ENCODE data around the gene TARP.
A peak's percentile ranks its signal among the peaks of the same experiment; 100 is the strongest.
"Not testable (repeated sequence)": the region's sequence is repeated elsewhere in the genome, so short reads cannot be mapped to it uniquely, and the experiment has no call there.

The TARP gene

DNA sequence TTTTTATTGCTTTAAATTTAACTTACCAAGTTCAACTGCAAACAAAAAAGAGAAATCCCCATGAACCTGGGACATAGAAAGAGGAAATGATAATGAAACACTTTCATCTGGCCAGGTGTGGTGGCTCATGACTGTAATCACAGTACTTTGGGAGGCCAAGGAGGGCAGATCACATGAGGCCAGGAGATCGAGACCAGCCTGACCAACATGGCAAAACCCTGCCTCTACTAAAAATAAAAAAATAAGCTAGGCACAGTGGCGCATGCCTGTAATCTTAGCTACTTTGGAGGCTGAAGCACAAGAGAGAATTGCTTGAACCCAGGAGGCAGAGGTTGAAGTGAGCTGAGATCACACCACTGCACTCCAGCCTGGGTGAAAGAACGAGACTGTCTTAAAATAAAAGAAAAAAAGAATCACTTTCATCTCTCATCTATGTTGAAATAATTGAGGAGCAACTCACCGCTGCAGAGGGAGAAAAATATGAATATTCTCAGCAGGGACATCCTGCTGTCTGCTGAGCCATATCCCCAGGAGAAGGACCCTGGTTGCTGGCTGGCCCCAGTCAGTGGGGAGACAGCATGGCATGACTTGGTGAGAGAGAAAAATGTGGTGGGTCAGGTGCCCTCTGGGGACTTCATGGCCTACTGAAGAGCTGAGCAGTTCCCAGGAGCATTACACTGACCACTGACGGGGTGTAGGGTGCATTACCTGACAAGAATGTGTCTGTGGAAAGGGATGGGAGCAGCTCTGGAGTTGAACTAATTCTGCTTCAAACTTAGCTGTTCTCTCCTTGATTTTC lies 22.8 kb upstream of the TARP start:
- no peak for DNase-seq

DNA sequence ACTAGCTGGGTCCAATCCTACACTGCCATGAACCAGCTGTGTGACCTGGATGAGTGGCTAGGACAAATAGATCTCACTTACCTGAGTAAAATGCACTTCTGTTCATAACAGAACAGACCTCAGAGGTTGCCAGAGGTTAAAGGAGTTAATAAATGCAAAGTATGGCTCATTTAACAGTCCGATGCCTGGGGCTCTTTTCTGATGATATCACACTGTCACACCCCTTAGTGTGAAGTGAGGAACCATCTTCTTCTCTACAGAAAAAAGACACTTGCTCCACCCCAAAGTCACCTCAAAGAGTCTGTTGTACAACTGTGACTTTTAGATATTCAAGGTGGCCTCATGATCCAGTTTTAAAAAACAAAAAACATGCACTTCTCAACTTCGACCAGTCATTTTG lies 21.5 kb upstream of the TARP start:
- no peak for DNase-seq

DNA sequence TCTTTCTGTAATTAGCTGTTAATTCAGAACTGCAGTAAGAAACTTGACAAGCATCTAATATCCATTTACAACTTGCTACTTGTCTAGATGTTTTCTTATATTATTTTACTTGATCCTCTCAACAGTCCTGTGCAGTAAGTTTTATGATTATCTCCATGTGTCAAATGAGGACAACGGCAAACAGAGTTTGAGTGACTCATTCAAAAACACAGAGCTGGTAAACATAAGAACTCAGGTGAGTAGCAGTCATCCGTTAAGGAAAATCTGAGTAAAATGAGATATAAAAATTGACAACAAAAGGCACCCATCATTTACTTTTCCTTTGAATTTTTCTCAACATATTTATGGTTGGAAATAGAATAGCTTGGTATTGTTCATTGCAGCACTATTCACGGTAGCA lies 19.0 kb upstream of the TARP start:
- no peak for DNase-seq

DNA sequence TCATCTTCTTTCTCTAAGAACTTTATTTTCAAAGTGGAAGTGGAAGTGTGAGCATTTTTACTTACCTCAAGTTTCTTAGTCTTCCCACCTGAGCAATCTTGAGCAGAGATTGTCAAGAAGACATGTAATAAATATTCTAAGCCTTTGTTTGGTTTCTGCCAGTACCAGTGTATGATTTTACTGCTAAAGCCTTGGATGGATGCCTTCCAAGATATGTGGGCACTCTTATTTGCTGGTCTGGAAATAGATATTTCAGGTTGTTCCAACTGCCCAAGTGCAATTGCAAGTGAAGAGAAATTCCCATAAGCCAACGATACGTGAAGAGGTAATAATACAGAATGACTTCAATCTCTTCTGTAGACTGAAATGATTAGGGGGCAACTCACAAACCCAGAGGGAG lies 18.2 kb upstream of the TARP start:
- DNase-seq: no peak

DNA sequence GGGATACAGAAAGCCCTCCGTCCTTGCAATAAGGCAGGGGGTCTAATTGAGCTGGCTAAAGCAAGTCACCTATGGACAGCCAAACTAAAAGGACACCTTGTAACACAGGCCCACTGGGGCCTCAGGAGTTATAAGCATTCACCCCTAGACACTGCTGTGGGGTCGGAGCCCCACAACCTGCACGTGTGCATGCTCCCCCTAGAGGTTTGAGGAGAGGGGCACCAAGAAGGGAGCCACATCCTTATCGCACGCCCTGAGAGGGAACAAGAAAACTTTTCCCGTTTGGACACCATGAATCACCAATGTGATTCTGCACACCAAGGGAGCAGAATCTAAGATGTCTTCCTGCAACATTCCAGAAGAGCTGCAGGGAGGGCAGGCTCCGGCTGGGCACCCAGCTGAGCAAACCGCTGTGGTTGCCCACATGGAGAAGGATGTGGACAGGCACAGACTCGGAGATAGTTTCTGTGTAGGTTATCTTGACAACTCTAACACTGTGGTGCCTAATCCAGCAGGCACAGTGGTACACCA lies 17.7 kb upstream of the TARP start:
- no peak for DNase-seq

DNA sequence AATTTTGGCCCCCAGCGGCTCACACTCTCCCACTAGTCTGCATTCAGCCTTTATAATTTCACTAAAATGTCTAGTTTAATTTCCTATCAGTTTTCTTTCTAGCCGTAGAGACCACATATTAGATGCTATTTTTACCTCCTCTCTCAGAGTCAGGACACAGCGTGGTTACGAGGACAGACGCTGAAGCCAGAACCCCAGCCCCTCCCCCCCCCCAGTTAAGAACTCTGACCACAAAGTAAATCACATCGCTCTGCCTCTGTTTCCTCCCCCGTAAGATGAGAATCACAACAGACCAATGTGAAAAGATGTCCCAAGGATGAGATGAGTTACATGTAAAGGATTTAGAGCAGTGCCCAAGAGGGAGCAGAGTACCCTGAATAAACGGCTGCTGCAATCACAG lies 11.1 kb upstream of the TARP start:
- no peak for DNase-seq

DNA sequence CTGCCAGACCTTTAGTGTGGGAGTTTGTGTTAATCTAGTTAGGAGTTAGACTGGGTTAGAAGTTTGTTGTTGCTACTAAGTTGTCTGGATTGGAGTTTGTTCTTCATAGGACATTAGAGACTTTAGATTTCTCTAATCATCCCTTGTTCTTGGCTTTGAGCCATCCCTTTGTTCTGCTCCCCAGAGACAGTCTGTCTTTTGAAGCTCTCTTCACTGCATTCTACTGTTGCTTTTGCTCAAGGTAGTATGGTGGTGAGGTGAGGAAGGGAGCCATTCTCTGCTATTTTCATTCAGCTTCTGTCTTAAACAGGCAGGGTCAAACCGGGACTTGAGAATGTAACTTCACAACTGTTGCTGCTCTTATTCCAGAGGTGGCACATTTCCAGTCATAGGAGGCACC lies 10.4 kb upstream of the TARP start:
- no peak for DNase-seq

DNA sequence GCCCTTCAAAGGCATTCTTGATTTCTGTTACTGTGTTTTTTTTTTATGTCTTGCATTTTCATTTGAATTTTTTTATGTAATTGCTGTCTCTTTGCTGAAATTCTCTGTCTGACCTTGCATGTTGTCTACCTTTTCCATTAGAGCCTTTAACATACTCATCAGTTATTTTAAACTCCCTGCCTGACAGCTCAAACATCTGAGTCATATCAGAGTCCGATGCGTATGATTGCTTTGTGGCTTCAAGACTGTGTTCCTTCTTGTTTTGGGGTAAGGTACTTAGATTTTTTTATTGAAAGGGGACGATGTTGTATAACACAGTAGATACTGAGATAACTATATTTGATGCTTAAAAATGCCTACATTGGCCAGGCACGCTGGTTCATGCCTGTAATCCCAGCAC lies 9.7 kb upstream of the TARP start:
- DNase-seq: no peak

DNA sequence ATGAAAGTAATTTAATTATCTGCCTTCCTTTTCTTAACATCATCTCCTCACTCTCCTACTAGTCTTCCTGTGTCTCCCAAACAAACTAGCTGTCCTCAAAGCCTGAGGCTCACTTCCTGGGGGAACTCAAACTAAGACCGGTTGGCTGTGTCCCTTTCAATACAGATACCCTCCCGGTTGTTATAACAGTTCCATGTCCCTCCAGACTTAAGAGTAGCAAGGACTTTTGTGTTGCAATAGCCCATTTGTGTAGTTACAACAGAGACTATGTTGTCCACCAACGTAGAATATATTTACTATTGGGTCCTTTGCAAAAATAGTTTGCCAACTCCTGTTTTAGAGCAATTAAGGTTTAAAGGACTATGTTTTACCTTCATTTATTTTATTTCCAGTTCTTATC lies 8.6 kb upstream of the TARP start:
- DNase-seq: no peak

DNA sequence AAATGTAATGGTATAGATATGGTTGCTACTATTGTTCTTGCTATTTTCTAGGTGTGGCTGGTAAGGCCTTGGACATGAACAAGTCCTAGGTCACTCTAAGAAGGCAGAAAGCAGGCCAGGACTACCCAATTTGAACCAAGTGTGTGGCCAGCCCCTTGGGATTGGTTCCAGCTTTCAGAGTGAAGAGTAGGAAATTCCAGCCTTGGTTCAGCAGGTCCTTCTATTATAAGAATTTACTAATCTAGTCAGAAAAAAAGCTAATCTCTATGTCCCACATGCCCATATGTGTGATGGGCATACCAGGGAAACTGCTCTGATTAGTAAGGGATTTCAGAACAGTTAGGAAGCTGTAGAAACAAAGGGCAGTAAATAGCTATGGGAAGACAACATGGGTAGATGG lies 7.8 kb upstream of the TARP start:
- no peak for DNase-seq

DNA sequence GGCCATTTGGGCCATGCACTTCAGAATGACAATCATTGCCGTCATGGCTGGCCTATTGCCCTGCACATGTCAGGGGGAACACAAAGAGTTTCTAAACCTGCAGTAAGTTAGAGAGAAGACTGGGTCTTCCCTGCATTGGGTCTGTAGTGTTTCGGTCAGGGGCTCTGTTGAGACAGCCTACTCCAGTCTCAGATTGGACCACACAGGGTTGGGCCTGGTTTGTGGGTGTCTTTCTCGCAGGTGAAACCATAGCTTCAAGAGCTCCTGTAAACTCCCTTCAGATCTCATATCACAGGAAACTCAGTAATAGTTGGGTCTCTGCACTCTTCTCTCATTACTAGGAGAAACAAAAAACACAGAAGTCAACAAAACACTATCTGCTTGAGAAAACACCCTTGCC lies 7.3 kb upstream of the TARP start:
- no peak for DNase-seq

DNA sequence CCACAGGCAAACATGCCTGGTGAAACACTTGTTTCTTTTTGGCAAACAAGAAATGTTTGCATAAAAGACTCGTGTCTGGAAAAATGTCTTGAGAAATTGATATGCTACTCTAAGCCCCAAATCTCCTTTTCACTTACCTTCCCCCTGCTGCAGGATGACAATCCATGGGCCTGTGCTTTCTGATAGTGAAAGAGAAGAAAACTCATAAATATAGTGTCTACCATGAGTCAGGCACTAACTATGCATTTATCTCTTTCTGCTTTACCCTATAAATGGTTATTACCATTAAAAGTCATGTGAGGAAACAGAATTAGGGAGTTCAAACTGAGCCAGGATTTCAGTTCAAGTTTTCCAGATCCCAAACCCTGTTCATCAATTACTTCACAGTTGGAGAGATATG lies 6.6 kb upstream of the TARP start:
- no peak for DNase-seq

DNA sequence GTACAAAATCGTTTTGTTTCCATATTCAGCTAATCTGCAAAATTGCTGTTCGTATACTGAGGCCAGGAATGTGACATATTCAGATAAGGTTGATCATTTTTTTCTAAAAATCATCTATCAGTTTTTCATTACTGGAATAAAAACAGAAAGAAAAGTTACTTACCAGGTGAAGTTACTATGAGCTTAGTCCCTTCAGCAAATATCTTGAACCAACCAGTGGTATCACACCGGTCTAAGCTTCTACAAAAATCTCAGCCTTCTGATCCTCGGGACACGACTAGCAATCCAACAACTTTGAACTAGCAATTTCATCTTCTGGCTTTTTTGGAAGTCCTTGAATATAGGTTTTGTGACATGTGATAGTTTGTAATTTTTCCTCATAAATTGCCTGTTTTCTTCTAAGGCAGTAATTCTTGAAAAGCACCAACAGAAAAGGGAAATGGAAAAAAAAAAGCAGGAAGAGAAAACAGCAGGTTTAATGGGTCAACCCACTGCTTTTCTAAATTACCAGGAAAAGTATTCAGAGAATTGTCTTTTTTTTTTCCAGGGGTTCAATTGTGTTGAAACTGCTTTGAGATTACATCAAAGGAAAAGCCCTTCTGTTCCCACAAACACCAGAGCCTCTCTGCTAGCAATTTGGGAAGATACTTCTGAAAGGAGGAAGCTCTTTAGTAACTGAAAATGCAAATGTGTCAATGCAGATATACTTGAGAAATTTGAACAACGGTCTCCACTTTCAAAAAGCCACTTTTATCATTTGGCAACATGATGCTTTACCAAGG lies 2.9 kb upstream of the TARP start:
- DNase-seq: no peak

DNA sequence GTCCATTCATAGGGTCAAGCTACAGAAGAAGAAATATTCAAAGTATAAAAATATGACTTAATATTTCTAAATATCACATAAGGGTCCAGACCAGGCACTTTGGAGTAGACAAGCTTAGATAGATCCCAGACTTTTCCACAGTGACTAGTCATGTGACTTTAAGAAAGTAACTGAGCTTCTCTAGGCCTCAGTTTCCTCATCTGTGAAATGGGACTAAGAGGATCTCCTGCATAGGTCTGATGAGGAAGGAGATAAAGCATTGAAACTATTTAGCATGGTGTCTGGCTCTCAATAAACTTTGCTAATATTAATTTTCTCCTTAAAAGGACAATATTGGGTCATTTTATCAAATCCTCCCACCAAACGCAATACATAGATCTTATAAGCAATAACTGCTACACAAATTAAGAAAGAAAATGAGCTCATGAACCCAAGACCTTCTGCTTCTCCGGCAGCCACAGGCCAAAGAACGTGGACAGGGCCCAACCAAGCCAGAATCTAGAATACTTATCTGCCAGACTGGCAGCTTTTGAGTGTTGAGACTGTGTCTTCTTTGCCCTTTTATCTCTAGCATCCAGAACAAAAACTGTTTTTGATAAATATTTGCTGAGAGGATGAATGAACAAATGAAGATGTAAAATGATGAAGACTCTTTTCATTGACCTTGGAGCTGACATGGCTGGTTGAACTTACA lies 1.6 kb upstream of the TARP start:
- no peak for DNase-seq

DNA sequence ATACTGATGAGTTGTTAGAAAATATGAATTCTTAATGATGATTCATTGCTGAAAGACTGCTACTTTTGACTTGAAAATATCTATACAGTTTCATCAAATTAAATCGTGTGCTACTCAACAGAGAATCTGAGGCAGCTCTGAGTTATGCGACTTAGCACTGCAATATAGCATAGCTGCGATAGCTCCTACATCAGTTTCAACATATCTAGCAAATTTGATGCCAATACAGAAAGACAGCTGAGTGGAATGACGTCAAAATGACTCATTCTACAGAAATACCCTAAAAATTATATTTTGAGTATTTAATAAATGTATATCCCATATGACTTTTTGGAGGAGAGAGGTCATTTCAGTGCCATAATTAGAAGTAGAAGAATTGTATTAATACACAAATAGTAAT lies 1.1 kb upstream of the TARP start:
- peak; percentile 37 for DNase-seq

DNA sequence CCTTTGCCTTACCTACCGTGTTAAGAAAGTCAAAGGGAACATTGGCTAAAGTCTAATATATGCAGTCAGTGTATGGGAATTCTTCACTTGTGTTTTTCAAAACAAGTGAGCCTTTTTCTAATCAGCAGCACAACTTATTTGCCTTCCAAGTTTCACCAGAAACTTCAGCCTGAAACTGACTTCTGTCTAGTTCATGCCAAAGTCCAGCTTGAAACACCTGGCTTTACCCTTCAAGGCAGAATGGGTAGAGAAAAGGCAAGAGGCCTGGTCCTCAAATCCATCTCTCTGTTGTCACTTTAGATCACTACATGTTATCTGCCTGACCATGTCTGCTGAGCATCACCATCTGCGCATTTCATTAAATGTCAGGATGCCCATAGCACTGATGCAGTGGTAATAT lies 3.0 kb downstream of the TARP start:
- not testable (repeated sequence) for DNase-seq

DNA sequence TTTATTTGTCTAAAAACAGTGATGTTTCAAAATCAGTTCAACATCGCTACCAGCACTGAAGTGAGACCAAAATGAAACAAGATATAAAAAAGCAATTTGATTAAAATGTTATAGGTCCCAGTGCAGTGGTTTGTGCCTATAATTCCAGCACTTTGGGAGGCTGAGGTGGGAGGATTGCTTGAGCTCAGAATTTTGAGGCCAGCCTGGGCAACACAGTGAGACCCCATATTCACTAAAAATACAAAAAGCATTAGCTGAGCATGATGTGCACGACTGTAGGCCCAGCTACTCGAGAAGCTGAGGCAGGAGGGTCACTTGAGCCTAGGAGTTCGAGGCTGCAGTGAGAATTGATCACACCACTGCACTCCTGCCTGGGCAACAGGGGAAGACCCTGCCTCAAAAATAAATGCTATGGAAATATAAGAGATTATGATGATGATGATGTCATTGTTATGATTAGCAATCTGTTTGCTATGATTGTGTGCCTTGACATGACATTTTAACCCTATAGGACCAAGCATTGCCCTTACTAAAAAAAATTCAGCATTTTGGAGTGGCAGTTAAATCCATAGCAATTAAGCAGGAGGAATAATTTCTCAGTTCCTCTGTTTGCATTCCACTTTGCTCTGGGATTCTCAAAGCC lies 3.6 kb downstream of the TARP start:
- not testable (repeated sequence) for DNase-seq

DNA sequence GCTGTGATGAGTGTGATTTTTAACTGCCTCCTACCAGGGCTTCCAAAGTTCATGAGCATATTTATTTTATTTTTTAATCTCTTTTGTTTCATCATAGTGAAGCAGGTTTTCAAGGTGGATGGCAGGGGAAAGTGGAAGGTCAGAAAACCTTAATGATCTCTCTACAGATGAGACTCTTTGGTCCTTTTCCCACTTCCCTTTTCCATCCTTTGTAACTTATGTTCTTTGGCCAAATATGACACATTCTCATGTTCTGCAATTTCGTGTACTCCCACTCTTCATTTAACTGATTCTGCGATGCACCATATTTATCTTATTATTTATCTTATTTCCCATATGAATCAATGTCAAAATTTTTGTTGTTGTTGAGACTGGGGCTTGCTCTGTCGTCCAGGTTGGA lies 7.5 kb downstream of the TARP start:
- not testable (repeated sequence) for DNase-seq

DNA sequence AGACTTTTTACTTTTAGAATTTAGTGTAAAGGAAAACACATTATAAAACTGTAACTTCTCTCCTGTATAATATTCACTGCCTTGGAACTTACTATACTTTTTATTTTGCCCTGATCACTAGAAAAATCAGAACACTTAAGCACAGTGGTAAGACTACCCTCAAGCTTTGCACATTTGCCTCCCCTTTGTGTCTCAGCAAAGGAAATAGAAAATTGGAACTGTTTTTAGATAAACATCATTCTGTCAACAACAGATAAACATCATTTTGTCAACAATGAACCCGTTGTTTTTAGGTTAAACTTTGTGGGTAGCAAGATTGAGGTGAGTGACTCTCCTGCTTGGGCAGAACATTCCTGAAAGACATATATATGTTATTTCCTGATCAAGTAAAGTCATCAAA lies 8.8 kb downstream of the TARP start:
- DNase-seq: not testable (repeated sequence)

DNA sequence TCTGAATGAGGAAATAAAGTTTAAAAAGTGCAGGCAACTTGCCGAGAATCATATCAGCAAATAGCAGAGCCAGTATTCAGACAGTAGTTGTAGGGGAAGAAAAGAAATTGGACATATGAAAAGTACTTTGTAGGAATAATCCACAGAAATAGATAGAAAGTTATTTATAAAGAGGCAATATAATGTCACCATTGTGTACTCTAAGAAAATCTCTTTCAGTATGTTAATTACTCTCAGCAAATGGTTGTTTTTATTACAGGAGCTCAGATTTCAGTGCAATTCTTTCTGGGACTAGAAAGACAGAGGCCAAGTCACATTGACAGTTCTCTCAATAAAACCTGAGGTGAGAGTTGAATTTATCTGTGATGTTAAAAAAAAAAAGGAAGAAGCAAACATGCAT lies 10.2 kb downstream of the TARP start:
- not testable (repeated sequence) for DNase-seq

DNA sequence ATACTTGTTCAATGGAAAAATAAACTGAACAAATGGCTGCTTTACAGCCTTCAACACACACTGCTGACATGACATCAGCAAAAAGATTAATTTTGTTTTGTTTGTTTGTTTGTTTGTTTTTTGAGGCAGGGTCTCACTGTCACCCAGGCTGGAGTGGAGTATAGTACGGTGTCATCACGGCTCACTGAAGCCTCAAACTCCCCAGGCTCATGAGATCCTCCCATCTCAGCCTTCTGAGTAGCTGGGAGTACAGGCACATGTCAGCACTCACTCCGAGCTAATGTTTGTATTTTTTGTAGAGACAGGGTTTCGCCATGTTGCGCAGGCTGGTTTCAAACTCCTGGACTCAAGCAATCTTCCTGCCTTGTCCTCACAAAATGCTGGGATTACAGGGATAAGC lies 10.9 kb downstream of the TARP start:
- no peak for DNase-seq

DNA sequence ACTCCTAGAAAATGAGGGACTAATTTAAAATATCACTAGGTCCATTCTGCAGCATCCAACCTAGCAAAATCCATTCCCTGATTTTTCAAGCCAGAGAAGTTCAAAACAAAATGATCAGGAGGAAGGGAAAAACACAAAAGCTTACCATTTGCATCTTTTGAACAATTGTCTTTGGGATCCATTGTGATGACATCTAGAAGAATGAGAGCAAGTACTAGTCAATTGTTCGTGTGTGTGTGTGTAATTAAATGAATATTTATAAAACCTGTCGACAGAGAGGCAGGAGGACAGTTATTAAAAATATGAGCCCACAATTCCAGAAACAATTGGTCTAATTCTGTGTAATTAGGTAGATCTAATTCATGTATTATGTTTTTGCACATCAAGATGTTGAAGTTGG lies 11.4 kb downstream of the TARP start:
- DNase-seq: not testable (repeated sequence)

DNA sequence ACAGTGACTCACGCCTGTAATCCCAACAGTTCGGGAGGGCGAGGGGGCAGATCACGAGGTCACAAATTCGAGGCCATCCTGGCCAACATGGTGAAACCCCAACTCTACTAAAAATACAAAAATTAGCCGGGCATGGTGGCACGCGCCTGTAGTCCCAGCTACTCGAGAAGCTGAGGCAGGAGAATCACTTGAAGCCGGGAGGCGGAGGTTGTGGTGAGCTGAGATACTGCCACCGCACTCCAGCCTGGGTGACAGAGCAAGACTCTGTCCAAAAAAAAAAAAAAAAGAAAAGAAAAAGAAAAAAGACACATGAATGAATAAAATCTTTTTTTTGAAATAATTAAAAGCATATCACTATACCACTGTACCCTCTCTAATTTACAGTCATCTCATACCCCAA lies 11.8 kb downstream of the TARP start:
- DNase-seq: not testable (repeated sequence)
